Keratinocyte (primary cell): Measurements from ENCODE around the gene E2F7. TPM values are rescaled to one million over a fixed set of nuclear protein-coding genes. Genes with fewer than 3 reads are reported as not detected.

Experiments
- DNase-seq: peaks from one replicate; pipeline ENCODE4 v3.0.0-alpha.2; 2011; ENCODE audit warnings: low read depth, missing footprints, low spot score
- FAIRE-seq: peaks from 2 replicates; lab custom pipeline; 2011; peaks lifted over from hg19 to GRCh38; lab: Jason Lieb, UNC
- H2AFZ ChIP-seq: 2 replicates; pipeline ENCODE4 v1.6.0; 2012; ENCODE audit warnings: low read length, control low read depth, inconsistent platforms; ENCODE audit not compliant: control insufficient read depth
- H3K27ac ChIP-seq: 2 replicates; pipeline ENCODE4 v1.5.1; 2011; ENCODE audit warnings: low read length; ENCODE audit not compliant: control insufficient read depth, insufficient read depth
- H3K27me3 ChIP-seq: 3 replicates; pipeline ENCODE4 v1.6.0; 2011; ENCODE audit warnings: low read length; ENCODE audit not compliant: control insufficient read depth, insufficient read depth; ENCODE audit errors: extremely low read depth
- H3K36me3 ChIP-seq, 2 experiments: 2 replicates in 1 of 2; 3 replicates in 1 of 2; pipeline ENCODE4 v1.5.1; 2011; ENCODE audit warnings: low read length in 2 of 2, mild to moderate bottlenecking in 1 of 2; ENCODE audit not compliant: control insufficient read depth in 2 of 2, insufficient read depth in 2 of 2; ENCODE audit errors: extremely low read depth in 1 of 2
- H3K4me1 ChIP-seq: 3 replicates; pipeline ENCODE4 v1.5.1; 2011; ENCODE audit warnings: low read length; ENCODE audit not compliant: control insufficient read depth, insufficient read depth; ENCODE audit errors: extremely low read depth
- H3K4me2 ChIP-seq: 3 replicates; pipeline ENCODE4 v1.6.0; 2011; ENCODE audit warnings: low read depth, low read length; ENCODE audit not compliant: control insufficient read depth, insufficient read depth; ENCODE audit errors: extremely low read depth
- H3K4me3 ChIP-seq, 3 experiments: fragments of 200-600 bp in 1 of 3; sonication (generic) in 1 of 3; 2 replicates in 2 of 3; 3 replicates in 1 of 3; pipeline ENCODE4 v1.5.1; 2011 to 2016; ENCODE audit warnings: low read length in 3 of 3, mild to moderate bottlenecking in 3 of 3, control low read depth in 2 of 3, inconsistent platforms in 1 of 3, low read depth in 1 of 3, mixed read lengths in 1 of 3, mixed run types in 1 of 3, moderate library complexity in 1 of 3; ENCODE audit not compliant: control insufficient read depth in 2 of 3, insufficient read depth in 2 of 3; ENCODE audit errors: extremely low read depth in 1 of 3
- H3K79me2 ChIP-seq: 2 replicates; pipeline ENCODE4 v1.6.0; 2012; ENCODE audit warnings: low read length; ENCODE audit not compliant: control insufficient read depth, insufficient read depth
- H3K9ac ChIP-seq: 3 replicates; pipeline ENCODE4 v1.6.0; 2011; ENCODE audit warnings: low read length; ENCODE audit not compliant: control insufficient read depth, insufficient read depth; ENCODE audit errors: extremely low read depth
- H3K9me1 ChIP-seq: 3 replicates; pipeline ENCODE4 v1.6.0; 2011; ENCODE audit warnings: low read length; ENCODE audit not compliant: control insufficient read depth, insufficient read depth; ENCODE audit errors: extremely low read depth
- H3K9me3 ChIP-seq: 2 replicates; pipeline ENCODE4 v1.5.1; 2012; ENCODE audit warnings: low read depth, low read length; ENCODE audit not compliant: control insufficient read depth
- H4K20me1 ChIP-seq: 3 replicates; pipeline ENCODE4 v1.6.0; 2011; ENCODE audit warnings: low read length; ENCODE audit not compliant: control insufficient read depth, insufficient read depth; ENCODE audit errors: extremely low read depth
- EZH2 ChIP-seq: IDR thresholded peaks from one replicate; pipeline ENCODE4 v1.6.1; 2012; ENCODE audit warnings: inconsistent platforms, mild to moderate bottlenecking, low read length, moderate library complexity
- dilution Hi-C: fragments of 300-500 bp; cut with MboI; formaldehyde crosslinking; loops from one replicate; pipeline ENCODE4 v1.7.0; 2020; ENCODE audit warnings: low sequenced_read_pairs; ENCODE audit not compliant: extremely low pct_ligation_motif_present
- polyA plus RNA-seq, 5 experiments: library from polyadenylated mRNA; depleted of rRNA in 3 of 5; stranded (reverse) in 3 of 5; stranded (forward) in 1 of 5; unstranded in 1 of 5; fragments of >200 nt; gene quantifications; 1 replicate in 1 of 5; 2 replicates in 3 of 5; 3 replicates in 1 of 5; pipeline versions ENCODE4 v1.2.1 to v1.2.3, GENCODE V29; 2011 to 2012; ENCODE audit warnings: missing spikeins in 2 of 5, low read depth in 1 of 5, low replicate concordance in 1 of 5
- TF ChIP-seq, protein P1 (sequence below), 3 experiments: IDR thresholded peaks in 1 of 3; conservative IDR thresholded peaks in 1 of 3; optimal IDR thresholded peaks in 1 of 3; 2 replicates in 2 of 3; 3 replicates in 1 of 3; pipeline versions ENCODE3 to v1.5.1; 2011; ENCODE audit warnings: low read length in 3 of 3, mild to moderate bottlenecking in 3 of 3, moderate library complexity in 2 of 3, control low read depth in 1 of 3, inconsistent platforms in 1 of 3; ENCODE audit not compliant: insufficient read depth in 2 of 3; ENCODE audit errors: extremely low read depth in 1 of 3

The E2F7 gene
- polyA plus RNA-seq, 1 donor (not counting 4 experiments of a cell fraction or from before 2014, with no cell fraction given), result 9.9 TPM

DNA sequence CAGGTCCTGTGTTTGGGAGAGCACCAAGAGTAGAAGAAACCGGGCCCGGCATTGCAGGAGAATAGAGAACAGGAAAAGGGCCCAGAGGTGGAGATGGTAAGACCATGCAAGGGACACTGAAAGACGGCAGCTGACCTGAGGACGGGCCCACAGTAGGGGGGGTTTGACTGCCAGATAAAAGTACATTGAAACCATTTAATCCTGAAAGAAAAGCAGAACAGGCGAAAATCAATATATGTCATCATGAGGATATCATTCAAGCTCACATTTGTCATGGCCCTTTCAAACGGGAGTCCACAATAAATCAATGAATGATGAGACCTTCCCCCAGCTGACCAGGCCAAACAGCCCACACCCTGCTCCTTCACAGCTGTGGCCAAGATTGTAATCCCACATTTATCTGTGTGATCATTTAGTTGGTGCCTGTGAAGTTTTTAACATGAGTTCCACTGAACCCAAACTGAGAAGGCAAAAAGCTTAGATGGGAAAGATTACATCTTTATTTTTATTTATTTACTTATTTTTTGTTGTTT is 39.5 kb downstream of the E2F7 start:
- no peak overlapping the region for H3K4me3 ChIP-seq
- H3K4me1 ChIP-seq, result no peaks in the 10 kb centered on the region
- no peak for FAIRE-seq
- no peaks in the 10 kb centered on the region for H3K79me2 ChIP-seq
- no peaks in the 10 kb centered on the region for H3K9me3 ChIP-seq
- no peaks in the 10 kb centered on the region for H4K20me1 ChIP-seq
- DNase-seq, result no peak
- dilution Hi-C loops, result no loop called here
- no peak overlapping the region for H2AFZ ChIP-seq
- no peaks in the 10 kb centered on the region for H3K9me1 ChIP-seq
- H3K4me2 ChIP-seq, result no peak overlapping the region
- H3K9ac ChIP-seq, result no peak overlapping the region
- no peaks in the 10 kb centered on the region for H3K27me3 ChIP-seq
- H3K27ac ChIP-seq, result no peak overlapping the region
- peaks cover 16 to 28% of the 10 kb centered on the region in 2 experiments for H3K36me3 ChIP-seq
- TF ChIP-seq EZH2, result no peak
- TF ChIP-seq, protein P1, sequence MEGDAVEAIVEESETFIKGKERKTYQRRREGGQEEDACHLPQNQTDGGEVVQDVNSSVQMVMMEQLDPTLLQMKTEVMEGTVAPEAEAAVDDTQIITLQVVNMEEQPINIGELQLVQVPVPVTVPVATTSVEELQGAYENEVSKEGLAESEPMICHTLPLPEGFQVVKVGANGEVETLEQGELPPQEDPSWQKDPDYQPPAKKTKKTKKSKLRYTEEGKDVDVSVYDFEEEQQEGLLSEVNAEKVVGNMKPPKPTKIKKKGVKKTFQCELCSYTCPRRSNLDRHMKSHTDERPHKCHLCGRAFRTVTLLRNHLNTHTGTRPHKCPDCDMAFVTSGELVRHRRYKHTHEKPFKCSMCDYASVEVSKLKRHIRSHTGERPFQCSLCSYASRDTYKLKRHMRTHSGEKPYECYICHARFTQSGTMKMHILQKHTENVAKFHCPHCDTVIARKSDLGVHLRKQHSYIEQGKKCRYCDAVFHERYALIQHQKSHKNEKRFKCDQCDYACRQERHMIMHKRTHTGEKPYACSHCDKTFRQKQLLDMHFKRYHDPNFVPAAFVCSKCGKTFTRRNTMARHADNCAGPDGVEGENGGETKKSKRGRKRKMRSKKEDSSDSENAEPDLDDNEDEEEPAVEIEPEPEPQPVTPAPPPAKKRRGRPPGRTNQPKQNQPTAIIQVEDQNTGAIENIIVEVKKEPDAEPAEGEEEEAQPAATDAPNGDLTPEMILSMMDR (optimal IDR thresholded peaks at IDR 0.05 in 1 of 3, IDR thresholded peaks at IDR 0.05 in 1 of 3, conservative IDR thresholded peaks at IDR 0.05 in 1 of 3; ENCODE audit: extremely low read depth in 1 of 3, insufficient read depth in 2 of 3, low read length in 3 of 3), result no peak

DNA sequence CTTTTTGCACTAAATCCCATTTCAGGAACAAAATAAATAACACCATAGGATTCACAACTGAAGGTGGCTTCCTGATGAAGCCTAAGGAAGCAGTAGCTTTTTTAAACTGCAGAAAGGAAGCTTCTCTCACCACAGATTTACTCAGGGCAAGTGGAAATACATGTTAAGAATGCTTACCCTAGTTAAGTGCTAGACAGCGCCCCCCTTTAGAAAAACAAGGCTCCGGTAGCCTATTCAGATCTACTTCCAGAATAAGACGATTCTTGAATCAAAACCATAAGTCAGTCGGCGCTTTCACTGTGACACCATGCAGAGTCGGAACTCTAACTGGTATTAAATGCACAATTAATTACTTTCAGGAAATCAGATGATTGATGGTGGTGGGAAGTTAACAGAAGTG is 41.9 kb downstream of the E2F7 start:
- H2AFZ ChIP-seq, result no peak overlapping the region
- dilution Hi-C loops, result no loop called here
- no peaks in the 10 kb centered on the region for H3K79me2 ChIP-seq
- H3K4me3 ChIP-seq, result no peak overlapping the region
- H3K4me1 ChIP-seq, result no peaks in the 10 kb centered on the region
- H3K27ac ChIP-seq, result no peak overlapping the region
- no peaks in the 10 kb centered on the region for H3K9me3 ChIP-seq
- H3K27me3 ChIP-seq, result no peaks in the 10 kb centered on the region
- no peaks in the 10 kb centered on the region for H4K20me1 ChIP-seq
- DNase-seq (no peak), FAIRE-seq (no peak)
- H3K4me2 ChIP-seq, result no peak overlapping the region
- no peak overlapping the region for H3K9ac ChIP-seq
- no peaks in the 10 kb centered on the region for H3K9me1 ChIP-seq
- TF ChIP-seq, protein P1 (optimal IDR thresholded peaks at IDR 0.05 in 1 of 3, IDR thresholded peaks at IDR 0.05 in 1 of 3, conservative IDR thresholded peaks at IDR 0.05 in 1 of 3; ENCODE audit: extremely low read depth in 1 of 3, insufficient read depth in 2 of 3, low read length in 3 of 3), result no peak
- TF ChIP-seq EZH2, result no peak
- peaks cover 10 to 28% of the 10 kb centered on the region in 2 experiments for H3K36me3 ChIP-seq
